Breast epithelium (tissue), 4 donors: ENCODE measurements around the gene G6PC3. TPM values are rescaled to one million over a fixed set of nuclear protein-coding genes. Genes with fewer than 3 reads are reported as not detected.

Experiments used
- DNase-seq, 2 donors: peaks; one replicate each; pipeline ENCODE4 v3.0.0-alpha.2; 2019; ENCODE audit warnings: low spot score in 2 of 2
- H3K27ac ChIP-seq, 2 donors: fragments of 200-600 bp; sonication (generic) in 1 of 2; one replicate each; pipeline ENCODE4 v1.5.1; 2016 to 2019; ENCODE audit warnings: mild to moderate bottlenecking in 1 of 2
- H3K27me3 ChIP-seq, 2 donors: fragments of 200-600 bp; sonication (generic) in 1 of 2; one replicate each; pipeline versions ENCODE4 v1.5.1 to v1.6.0; 2017 to 2019; ENCODE audit warnings: control low read depth in 1 of 2, mild to moderate bottlenecking in 1 of 2
- H3K36me3 ChIP-seq: fragments of 200-600 bp; one replicate; pipeline ENCODE4 v1.5.1; 2019
- H3K4me1 ChIP-seq, 2 donors: fragments of 200-600 bp; sonication (generic); one replicate each; pipeline ENCODE4 v1.5.1; 2016 to 2019; ENCODE audit warnings: control low read depth in 1 of 2
- H3K4me3 ChIP-seq, 3 donors: fragments of 200-600 bp; sonication (generic); 1 replicate in 2 of 3; 2 replicates in 1 of 3; pipeline ENCODE4 v1.5.1; 2016 to 2019; ENCODE audit warnings: mild to moderate bottlenecking in 3 of 3, moderate library complexity in 2 of 3
- H3K9me3 ChIP-seq, 2 donors: fragments of 200-600 bp; sonication (generic) in 1 of 2; one replicate each; pipeline ENCODE4 v1.5.1; 2016 to 2019; ENCODE audit warnings: control low read depth in 1 of 2
- CTCF ChIP-seq, 3 donors: fragments of 450-650 bp; IDR thresholded peaks; one replicate each; pipeline ENCODE4 v1.5.1; 2016 to 2017; ENCODE audit warnings: antibody characterized with exemption in 3 of 3, mild to moderate bottlenecking in 3 of 3, moderate library complexity in 3 of 3
- POLR2A ChIP-seq: fragments of 450-650 bp; IDR thresholded peaks from one replicate; pipeline ENCODE4 v1.6.1; 2016; ENCODE audit warnings: antibody characterized with exemption, mild to moderate bottlenecking, moderate library complexity
- POLR2AphosphoS5 ChIP-seq, 3 donors: sonication (generic); formaldehyde crosslinking; IDR thresholded peaks; one replicate each; pipeline ENCODE4 v1.6.1; 2017; ENCODE audit warnings: antibody characterized with exemption in 3 of 3
- intact Hi-C: fragments of 100-400 bp; cut with DNase I; formaldehyde crosslinking; loops from one replicate; pipeline ENCODE4 v1.15.1; 2023; ENCODE audit warnings: low total_unique reads
- total RNA-seq, 3 donors: library from RNA; depleted of rRNA; stranded (reverse); fragments of >200 nt; gene quantifications; one replicate each; pipeline ENCODE4 v1.1.0, GENCODE V29; 2016

Gene G6PC3
- total RNA-seq, 3 donors from 2014 or later = 34.7 to 39.8 (median 35.4) TPM

- intact Hi-C loops = no loop called here
- Histone ChIP-seq H3K36me3 (no peaks in the 10 kb centered on the region), H3K27ac (no peak overlapping the region), H3K27me3 (no peaks in the 10 kb centered on the region), H3K4me1 (no peaks in the 10 kb centered on the region), H3K9me3 (no peaks in the 10 kb centered on the region), H3K4me3 (no peak overlapping the region)
- no peak for DNase-seq
- no peak for TF ChIP-seq POLR2A
- TF ChIP-seq CTCF (IDR thresholded peaks at IDR 0.05) = no peak
- no peak for TF ChIP-seq POLR2AphosphoS5 (IDR thresholded peaks at IDR 0.05)
Observed at GRCh38 chr17:44062871-44063270, 7.7 kb upstream of the G6PC3 start.

DNA sequence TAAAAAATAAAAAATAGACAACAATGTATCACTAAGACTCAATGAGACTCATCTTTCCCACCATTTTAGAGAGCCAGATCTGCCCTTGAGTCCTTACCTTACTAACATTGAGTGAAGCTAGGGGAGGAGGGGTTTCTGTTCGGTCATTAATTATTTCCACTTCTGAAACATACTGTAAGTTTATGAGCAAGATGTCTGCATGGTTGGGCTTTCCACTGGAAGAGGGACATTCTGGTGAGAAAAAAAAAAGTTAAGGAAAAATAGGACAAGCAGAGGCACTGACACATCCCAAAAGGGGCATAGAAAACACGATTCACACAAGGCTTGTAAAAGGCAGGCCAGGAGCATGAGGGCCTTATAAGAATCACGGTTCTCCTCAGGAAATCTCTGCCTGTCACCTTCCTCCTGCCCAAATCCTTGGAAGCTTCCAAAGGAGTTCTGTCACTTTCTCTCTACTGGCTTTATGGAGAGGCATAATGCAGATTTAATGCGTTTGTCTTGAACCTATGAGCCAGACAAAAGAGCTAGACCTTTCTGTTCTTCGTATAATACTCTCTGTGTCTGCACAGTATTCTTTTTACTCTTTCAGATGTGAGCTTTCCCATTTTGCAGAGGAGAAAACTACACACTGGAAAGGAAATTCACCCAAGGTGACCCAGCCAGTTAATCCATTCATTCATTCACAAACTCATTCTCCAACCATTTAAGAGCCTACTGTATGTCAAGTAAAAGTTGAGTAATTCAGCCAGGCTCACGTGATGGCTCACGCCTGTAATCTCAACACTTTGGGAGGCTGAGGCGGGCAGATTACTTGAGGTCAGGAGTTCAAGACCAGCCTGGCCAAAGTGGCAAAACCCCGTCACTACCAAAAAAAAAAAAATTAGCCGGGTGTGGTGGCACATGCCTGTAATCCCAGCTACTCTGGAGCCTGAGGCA is 6.6 kb upstream of the G6PC3 start:
- Histone ChIP-seq H3K36me3 (no peaks in the 10 kb centered on the region), H3K4me3 (no peak overlapping the region), H3K27ac (no peak overlapping the region), H3K27me3 (no peaks in the 10 kb centered on the region), H3K9me3 (no peaks in the 10 kb centered on the region), H3K4me1 (no peaks in the 10 kb centered on the region)
- intact Hi-C loops = no loop called here
- DNase-seq = no peak
- TF ChIP-seq POLR2AphosphoS5 (IDR thresholded peaks at IDR 0.05) (no peak), CTCF (IDR thresholded peaks at IDR 0.05) (no peak)

DNA sequence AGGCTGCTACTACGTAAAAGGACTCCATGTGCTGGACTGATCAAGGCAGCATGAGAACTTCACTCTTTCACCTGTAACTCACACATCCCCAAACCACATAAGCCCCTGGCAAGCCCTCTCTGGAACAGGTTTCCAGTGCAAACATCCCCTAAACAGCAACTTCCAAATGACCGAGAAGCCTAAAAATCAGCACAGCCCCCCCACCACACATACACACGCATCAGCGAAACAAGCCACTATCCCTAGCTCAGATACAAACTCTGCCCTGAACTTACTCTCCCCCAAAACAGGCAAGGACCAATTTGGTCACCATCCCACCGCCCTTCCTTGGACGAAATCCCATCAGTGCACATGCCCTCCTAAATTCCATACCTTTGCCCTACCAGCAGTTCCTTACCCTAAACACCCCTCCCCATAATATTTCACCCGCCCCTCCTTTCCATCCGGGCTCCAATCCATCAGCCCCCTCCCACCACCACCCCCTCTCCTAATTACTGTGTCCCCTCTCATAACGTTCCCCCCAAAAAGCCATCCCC is 4.8 kb upstream of the G6PC3 start:
- no peak for DNase-seq
- no peaks in the 10 kb centered on the region for H3K4me1 ChIP-seq
- no peaks in the 10 kb centered on the region for H3K27me3 ChIP-seq
- H3K9me3 ChIP-seq = no peaks in the 10 kb centered on the region
- intact Hi-C loops = no loop called here
- TF ChIP-seq CTCF (IDR thresholded peaks at IDR 0.05) = no peak
- no peak for TF ChIP-seq POLR2AphosphoS5 (IDR thresholded peaks at IDR 0.05)
- no peak for TF ChIP-seq POLR2A
- H3K27ac ChIP-seq = peak overlapping the region; percentile 92 to 99
- H3K36me3 ChIP-seq = no peaks in the 10 kb centered on the region
- peak overlapping the region; percentile 77 to 98 (median 86) for H3K4me3 ChIP-seq

DNA sequence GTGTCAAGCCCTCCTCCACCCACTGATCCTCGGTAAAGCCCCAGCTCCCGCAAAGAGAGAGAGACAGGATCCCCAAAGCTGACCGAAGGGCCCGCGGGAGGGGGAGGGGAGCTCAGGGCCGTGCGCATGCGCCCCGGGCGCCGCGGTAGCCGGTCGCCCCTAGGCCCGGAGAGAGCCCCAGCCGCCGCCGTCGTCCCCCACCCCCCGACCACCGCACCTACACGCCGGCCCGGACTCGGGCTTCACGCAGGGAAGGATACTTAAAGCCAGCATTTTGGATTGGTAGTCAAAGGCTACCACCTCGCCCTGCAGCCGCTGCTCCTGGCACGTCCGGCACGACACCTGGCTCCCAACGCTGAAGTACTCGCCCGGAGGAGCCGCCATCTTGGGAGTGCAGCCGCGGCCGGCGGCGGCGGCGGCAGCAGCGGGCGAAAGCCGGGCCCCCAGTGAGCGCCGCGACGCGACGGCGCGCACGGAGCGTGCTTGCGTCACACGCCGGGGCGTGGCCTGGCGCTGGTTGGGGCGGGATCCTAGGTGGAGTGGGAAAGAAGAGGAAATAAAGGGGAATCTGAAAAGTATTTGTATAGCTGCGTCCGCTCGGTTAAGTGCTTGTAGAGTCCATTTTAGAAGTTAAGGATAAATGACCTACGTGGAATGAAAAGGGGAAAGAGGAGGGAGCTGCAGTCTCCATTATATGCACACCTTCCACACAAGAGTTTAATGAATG is 4.2 kb upstream of the G6PC3 start, which contains the start of gene LSM12:
Gene LSM12 (minus strand): TSS at position 468 of the 727 bp plus-strand sequence. CDS start 84 bp downstream, at position 384.
- intact Hi-C loops = no loop called here
- peak; percentile 79 to 86 for DNase-seq

More for the DNA sequence above, 4.2 kb upstream of the G6PC3 start, which contains the start of gene LSM12:
- H3K36me3 ChIP-seq = no peaks in the 10 kb centered on the region
- TF ChIP-seq CTCF (IDR thresholded peaks at IDR 0.05) (no peak), POLR2AphosphoS5 (IDR thresholded peaks at IDR 0.05) (peak in 2 of 3 donors; percentile 29 to 33)
- peak within 1 kb of the TSS; percentile 77 to 98 (median 86) for H3K4me3 ChIP-seq
- H3K4me1 ChIP-seq = peaks cover 0 to under 1% of the 10 kb centered on the region in 2 donors
- no peaks in the 10 kb centered on the region for H3K27me3 ChIP-seq
- H3K9me3 ChIP-seq = no peaks in the 10 kb centered on the region
- peak within 1 kb of the TSS; percentile 92 to 99 for H3K27ac ChIP-seq
